HUES48 (cell line): ENCODE measurements around the gene COG7.

Experiments used
- H3K27ac ChIP-seq: one replicate; pipeline ENCODE4 v1.7.0; 2013; ENCODE audit warnings: low read depth, low read length, inconsistent platforms
- H3K27me3 ChIP-seq: 2 replicates; pipeline ENCODE4 v1.6.1; 2013; ENCODE audit warnings: mild to moderate bottlenecking, low read length; ENCODE audit not compliant: control insufficient read depth, insufficient read depth
- H3K36me3 ChIP-seq: 2 replicates; pipeline ENCODE4 v1.6.1; 2013; ENCODE audit warnings: low read length; ENCODE audit not compliant: control insufficient read depth, insufficient read depth
- H3K4me1 ChIP-seq: 2 replicates; pipeline ENCODE4 v1.6.1; 2013; ENCODE audit warnings: mild to moderate bottlenecking, low read length; ENCODE audit not compliant: control insufficient read depth, insufficient read depth
- H3K4me3 ChIP-seq: 2 replicates; pipeline ENCODE4 v1.5.1; 2013; ENCODE audit warnings: mild to moderate bottlenecking, low read depth, low read length
- H3K9ac ChIP-seq: 2 replicates; pipeline ENCODE4 v1.6.1; 2013; ENCODE audit warnings: mild to moderate bottlenecking, low read depth, low read length, moderate library complexity
- H3K9me3 ChIP-seq: 2 replicates; pipeline ENCODE4 v1.6.1; 2013; ENCODE audit warnings: low read length; ENCODE audit not compliant: control insufficient read depth, insufficient read depth

Gene COG7

DNA sequence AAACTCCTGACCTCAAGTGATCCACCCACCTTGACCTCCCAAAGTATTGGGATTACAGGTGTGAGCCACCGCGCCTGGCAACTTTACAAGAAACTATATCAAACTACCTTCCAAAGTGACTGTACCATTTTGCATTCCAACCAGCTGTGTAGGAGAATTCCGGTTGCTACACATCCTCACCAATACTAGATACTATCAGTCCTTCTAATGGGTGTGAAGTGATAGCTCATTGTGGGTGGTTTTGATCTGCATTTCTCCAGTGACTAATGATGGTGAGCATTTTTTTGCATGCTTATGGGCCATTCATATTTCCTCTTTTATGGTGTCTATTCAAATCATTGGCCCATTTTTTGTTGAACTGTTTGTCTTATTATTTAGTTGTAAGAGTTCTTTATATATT, 113.2 kb downstream of the COG7 start:
- H3K4me1 ChIP-seq, result peaks cover 5% of the 10 kb centered on the region
- no peak overlapping the region for H3K9ac ChIP-seq
- H3K36me3 ChIP-seq, result no peaks in the 10 kb centered on the region
- no peaks in the 10 kb centered on the region for H3K9me3 ChIP-seq
- H3K27ac ChIP-seq, result no peak overlapping the region
- H3K4me3 ChIP-seq, result no peak overlapping the region
- no peaks in the 10 kb centered on the region for H3K27me3 ChIP-seq
